Forelimb muscle (tissue), 1 donor: ENCODE results near the gene PHETA1. TPM values are rescaled to one million over a fixed set of nuclear protein-coding genes. Genes with fewer than 3 reads are reported as not detected.

Experiments
- DNase-seq: peaks from one replicate; pipeline ENCODE4 v3.0.0-alpha.2; 2013; ENCODE audit warnings: low read depth
- polyA plus RNA-seq: library from polyadenylated mRNA; unstranded; fragments of 120-200 nt; gene quantifications from one replicate; pipeline ENCODE4 v1.2.1, GENCODE V29; 2013; ENCODE audit not compliant: insufficient read length

PHETA1 gene
- polyA plus RNA-seq, 1 donor: 8.1 TPM

DNA sequence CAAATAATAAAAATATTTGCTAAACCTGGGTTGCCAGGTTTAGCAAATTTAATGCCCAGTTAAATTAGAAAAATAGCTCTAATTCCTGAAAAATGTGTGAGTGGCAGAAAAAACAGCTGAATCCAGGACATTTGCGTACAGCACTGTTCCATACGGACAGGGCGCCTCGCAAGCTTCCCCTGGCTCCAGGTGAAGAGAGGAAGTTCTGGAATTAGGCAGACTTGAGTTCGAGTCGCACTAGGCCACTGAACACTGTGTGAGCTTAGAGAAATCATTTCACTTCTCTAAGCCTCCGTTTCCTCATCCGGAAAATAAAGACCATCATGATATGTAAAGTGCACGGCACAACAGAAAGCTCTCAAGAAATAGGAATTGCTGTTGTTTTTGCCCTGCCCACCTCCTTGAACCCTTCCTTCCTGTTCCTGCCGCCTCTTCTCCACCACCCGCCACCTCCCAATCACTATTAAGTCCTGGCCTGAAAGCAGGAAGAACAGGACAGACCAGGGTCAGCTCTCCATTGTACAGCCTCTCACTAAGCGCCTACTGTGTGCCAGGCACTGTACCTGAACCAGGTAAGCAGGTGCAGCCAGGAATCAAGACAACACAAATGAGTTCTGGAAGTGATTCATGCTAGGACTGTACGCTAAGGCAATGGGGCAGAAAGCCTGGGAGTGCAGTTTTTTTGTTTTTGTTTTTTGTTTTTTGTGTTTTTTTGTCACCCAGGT, 763 bp upstream of the PHETA1 start:
- DNase-seq: no peak

GRCh38 chr12:111368291-111368787, 556 bp downstream of the PHETA1 start:
- DNase-seq: no peak

DNA sequence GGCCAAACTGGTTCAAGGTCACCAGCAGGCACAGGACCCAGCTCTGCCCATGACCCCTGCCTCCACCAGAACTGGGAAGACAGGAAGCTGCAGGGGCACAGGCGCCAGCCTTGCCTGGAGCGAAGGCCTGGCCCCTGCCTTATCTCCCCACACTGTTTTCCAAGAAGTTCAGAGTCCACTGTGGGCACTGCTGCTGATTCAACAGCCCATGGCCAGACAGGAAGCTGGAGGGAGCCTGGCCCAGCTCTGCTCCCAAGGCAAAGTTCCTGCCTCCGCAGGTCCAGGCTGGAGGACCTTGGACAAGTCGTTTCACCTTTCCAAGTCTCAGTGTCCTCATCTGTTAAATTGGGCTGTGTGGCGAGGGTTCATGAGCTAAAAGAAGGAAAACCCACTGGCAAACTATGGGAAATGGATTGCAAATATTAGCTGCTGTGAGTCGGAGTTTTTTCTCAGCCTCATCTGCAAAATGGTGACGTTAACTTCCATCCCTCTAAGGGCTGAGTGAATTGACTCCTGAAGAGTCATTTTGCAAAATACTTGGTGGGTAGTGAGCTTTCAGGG, 1.2 kb downstream of the PHETA1 start:
- DNase-seq: no peak

DNA sequence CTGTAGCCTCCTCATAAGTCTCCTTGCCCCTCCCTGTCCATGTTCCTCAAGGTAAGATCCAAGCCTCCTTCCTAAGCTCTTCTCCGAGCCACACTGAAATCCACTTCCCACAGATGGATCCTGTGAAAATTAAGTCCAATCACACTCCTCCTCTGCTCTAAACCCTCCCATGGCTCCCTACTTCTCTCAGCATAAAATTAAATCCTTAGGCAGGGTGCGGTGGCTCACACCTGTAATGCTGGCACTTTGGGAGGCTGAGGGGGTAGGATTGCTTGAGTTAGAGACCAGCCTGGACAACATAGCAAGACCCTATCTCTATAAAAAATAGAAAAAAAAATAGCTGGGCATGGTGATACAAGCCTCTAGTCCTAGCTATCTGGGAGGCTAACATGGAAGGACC, 2.3 kb downstream of the PHETA1 start:
- DNase-seq: no peak

- no peak for DNase-seq
Observed at GRCh38 chr12:111366075-111366474, 2.8 kb downstream of the PHETA1 start.

GRCh38 chr12:111363578-111363977, 5.3 kb downstream of the PHETA1 start:
- DNase-seq: no peak

DNA sequence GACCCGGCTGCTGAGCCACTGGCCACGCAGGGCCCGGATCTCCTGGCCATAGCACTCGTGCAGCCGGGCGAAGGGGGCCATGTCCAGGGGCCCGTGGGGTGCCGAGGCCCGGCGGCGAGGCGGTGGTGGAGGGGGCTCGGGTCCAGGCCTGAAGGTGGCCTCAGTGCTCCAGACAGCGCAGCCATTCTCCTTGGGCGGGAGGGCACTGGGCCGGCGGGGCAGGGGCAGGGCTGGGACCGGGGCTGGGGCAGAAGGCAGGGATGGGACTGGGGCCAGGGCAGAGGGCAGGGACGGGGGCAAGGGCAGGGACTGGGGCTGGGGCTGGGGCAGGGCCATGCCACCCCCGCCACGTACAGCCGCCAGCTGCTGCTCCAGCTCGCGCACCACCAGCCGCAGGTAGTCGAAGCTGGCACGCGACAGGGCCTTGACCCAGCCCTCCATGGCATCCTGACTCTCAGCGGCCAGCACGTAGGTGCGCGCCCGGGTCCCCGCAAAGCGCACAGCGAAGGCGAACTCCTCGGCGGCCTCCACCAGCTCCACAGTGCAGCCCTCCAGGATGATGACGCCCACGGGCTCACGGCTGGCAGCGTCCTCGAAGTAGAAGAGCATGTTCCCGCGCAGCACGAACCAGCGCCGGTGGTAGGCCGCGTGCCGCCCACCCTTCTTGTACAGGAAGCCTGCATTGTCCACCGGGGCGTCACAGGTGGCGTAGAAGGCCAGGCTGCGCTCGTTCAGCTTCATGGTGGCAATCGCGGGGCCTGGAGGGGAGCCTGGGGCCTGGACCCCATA, 6.0 kb downstream of the PHETA1 start:
- no peak for DNase-seq

- no peak for DNase-seq
Observed at GRCh38 chr12:111361717-111362576, 6.9 kb downstream of the PHETA1 start.

DNA sequence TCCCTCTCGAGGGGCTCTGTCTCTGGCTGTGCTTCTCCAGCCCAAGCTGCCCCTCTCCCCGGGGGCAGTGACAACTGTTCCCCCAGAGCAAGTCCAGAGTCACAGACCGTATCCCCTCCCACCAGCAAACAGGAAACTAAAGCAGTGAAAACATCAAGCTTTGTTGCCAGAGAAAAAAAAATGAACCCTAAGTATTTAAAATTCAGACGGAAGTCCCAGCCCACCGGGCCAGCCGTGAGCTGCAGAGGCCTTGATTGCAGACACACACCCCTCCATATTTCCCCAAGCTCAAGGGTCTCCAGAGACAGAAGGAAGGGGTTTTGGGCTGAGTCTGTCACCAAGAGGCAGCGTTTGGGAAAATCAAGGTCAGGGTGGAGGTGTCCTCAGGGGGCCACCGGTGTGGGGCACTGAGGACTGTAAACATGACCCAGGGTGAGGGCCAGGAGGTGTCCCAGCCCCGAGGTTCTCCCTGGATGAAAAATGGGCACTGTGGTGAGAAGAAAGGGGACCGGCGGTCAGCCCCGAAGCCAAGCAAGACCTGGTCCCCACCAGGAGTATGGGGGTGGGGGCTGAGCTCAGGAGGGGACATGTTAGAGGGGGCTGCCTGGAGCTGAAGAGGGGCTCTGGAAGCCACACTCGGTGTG, 7.7 kb downstream of the PHETA1 start:
- no peak for DNase-seq

- no peak for DNase-seq
Observed at GRCh38 chr12:111360325-111360930, 8.5 kb downstream of the PHETA1 start.

DNA sequence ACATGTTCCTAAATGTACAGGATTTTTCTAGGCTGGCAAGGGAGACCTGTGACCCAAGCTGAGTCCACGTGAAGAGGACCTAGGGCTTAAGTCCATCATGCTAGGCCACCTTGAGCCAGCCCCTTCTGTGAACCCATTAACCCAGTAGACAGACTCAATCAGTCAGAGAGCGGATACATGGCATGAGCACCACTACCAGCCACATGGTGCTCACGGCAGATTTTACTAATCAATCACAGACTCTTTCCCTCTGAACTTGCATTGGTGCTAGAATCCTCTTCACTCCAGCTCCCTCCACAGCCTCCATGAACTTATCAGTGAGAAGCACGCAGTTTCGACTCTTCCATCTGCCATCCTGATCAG, 9.0 kb downstream of the PHETA1 start:
- DNase-seq: no peak

DNA sequence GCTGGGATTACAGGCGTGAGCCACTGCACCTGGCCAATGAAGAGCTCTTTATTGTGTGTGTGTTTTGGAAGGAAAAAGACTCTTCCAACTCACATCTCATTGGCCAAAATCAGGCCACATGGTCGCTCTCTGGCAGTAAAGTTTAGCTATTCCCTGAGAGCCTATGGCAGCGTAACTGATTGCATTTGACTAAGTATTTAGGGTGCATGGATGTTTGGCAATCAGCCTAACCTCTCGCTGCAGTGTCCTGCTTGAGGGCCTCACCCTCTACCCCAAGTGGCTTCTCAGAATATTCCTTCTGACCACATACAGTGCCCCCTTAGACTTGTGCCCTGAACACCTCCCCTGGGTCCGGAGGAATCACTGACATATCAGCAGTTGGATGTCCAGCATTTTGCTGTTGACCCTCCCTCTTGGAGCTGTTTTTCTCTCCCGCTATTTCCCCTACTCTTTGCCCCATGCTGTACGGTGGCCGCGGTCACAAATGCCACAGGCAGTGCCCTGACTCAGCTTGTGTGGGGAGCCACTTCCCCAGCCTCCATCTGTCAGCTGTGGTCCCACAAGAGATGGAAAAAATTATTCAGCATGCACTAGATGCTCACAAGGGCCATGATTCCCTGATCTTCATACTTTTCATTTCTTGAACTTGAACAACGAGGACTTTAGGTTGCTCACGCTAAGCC, 9.5 kb downstream of the PHETA1 start:
- DNase-seq: no peak

- no peak for DNase-seq
Observed at GRCh38 chr12:111355201-111355925, 13.5 kb downstream of the PHETA1 start.

DNA sequence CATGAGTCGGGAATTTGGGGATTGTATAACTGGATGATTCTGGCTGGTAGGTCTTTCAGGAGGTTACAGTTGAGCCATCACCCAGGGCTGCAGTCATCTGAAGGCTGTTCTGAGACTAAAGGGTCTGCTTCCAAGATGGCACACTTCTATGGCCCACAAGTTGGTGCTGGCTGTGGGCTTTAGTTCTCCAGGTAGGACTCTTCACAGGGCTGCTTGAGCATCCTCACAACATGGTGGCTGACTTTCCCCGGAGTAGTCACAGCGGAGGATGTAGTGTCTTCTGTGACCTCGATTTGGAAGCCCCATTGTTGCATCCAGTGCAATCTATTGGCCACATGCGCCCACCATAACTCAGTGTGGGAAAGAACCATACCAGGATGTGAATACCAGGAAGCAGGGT, 14.4 kb downstream of the PHETA1 start:
- DNase-seq: no peak

DNA sequence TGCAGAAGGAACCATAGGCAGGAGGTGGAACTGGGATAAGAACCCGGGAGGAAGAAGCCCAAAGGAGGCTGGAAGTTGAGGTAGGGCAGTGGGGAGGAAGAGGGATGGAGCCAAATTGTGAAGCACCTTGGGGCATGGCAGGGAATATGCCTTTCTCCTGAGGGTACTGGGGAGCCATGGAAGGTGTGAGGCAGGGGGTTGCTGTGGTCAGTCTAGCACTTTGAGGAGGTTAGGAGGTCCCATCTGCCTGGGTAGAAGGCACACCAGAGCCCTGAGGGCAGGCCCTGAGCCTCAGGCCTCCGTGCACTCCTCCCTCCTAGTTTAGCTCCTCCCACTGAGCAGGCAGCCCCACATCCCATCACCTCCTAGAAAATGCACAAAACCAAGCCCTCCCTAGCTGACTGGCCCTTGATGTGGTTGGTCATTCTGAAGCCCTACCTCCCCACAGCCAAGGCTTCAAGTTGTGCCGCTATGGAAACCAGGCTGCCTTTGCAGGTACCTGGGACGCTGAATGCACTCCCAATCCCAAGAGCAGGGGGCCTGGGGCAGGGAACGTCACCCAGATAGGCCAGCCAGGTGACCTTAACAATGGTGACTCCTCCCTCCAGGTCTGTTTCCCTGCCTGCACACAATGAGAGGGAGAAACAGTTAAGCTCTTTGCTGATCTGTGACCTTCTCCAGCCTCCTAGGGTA, 15.1 kb downstream of the PHETA1 start:
- no peak for DNase-seq

GRCh38 chr12:111353026-111353425, 15.9 kb downstream of the PHETA1 start:
- no peak for DNase-seq

DNA sequence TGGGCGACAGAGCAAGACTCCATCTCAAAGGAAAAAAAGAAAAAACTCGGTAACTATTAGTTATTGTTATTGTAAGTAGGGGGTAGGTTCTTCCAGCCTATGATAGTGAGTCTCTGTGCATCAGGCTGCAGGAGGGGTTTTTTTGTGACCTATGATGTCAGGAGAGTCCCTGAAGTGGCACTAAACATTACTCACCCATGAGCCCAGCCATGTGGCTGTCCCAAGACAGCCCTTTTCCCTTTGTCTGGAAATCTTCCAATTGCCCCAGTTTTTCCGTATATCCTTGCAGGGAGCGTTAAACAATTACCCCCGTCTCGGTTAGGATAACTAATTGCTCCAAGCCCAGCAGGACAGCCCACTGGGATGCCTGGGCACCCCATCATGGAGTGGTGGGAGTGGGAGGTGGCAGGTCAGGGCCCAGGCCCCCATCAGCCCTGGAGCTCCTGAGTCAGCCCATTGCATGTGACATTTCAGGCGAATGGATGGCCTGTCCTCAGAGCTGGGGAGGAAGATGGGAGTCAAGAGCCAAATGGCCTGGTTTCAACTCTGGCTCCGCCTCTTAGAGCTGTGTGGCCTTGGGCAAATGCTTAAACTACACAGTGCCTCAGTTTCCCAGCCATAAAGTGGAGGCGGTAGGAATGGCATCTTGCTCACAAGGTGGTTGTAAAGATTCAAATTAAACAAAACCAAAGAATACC, 16.4 kb downstream of the PHETA1 start:
- no peak for DNase-seq

- no peak for DNase-seq
Observed at GRCh38 chr12:111351026-111351425, 17.9 kb downstream of the PHETA1 start.
